B cell (primary cell): ENCODE results near the gene ZNF764. TPM values are rescaled to one million over a fixed set of nuclear protein-coding genes. Genes with fewer than 3 reads are reported as not detected.

Experiments used
- ATAC-seq: fragments of 200-7000 bp; cut with Tn5 transposase; one replicate; pipeline ENCODE4 v1.10.0; 2021; ENCODE audit warnings: low read depth, mild to moderate bottlenecking, moderate number of reproducible peaks, moderate library complexity
- CTCF ChIA-PET: fragments of 350-600 bp; sonication (Branson Sonifier 250); formaldehyde crosslinking; loops from one replicate; lab custom pipeline; 2021; ENCODE audit warnings: antibody characterized with exemption, inconsistent platforms; lab: Charles Lee
- POLR2A ChIA-PET: fragments of 350-600 bp; sonication (Branson Sonifier 250); formaldehyde crosslinking; loops from one replicate; lab custom pipeline; 2021; ENCODE audit warnings: antibody characterized with exemption; lab: Charles Lee
- DNase-seq: peaks from one replicate; pipeline ENCODE4 v3.0.0; 2013
- H2AFZ ChIP-seq: 2 replicates; pipeline ENCODE4 v1.6.1; 2012; ENCODE audit warnings: mild to moderate bottlenecking, low read depth, low read length; ENCODE audit not compliant: insufficient read depth, poor library complexity, severe bottlenecking
- H3K27ac ChIP-seq, 2 donors: 1 replicate in 1 of 2; 2 replicates in 1 of 2; pipeline ENCODE4 v1.5.1; 2012 to 2013; ENCODE audit warnings: low read length in 2 of 2, mild to moderate bottlenecking in 2 of 2, moderate library complexity in 1 of 2
- H3K27me3 ChIP-seq, 4 experiments: fragments of 200-600 bp in 1 of 4; sonication (generic) in 1 of 4; replicated peaks in 1 of 4; 1 replicate in 2 of 4; 2 replicates in 2 of 4; pipeline versions ENCODE4 v1.6.1 to v1.7.0; 2013 to 2016; ENCODE audit warnings: low read length in 3 of 4, mild to moderate bottlenecking in 2 of 4, mixed read lengths in 1 of 4, moderate library complexity in 1 of 4; ENCODE audit not compliant: insufficient read depth in 4 of 4, control insufficient read depth in 3 of 4; ENCODE audit errors: control extremely low read depth in 1 of 4
- H3K36me3 ChIP-seq, 2 experiments: replicated peaks in 1 of 2; 1 replicate in 1 of 2; 2 replicates in 1 of 2; pipeline versions ENCODE4 v1.6.1 to v1.7.1; 2013; ENCODE audit warnings: low read length in 1 of 2; ENCODE audit not compliant: insufficient read depth in 2 of 2, control insufficient read depth in 1 of 2; ENCODE audit errors: control extremely low read depth in 1 of 2, extremely low read depth in 1 of 2
- H3K4me1 ChIP-seq, 2 donors: fragments of 200-600 bp in 1 of 2; sonication (generic) in 1 of 2; 1 replicate in 1 of 2; 2 replicates in 1 of 2; pipeline versions ENCODE4 v1.5.1 to v1.6.1; 2013 to 2017; ENCODE audit warnings: low read length in 2 of 2; ENCODE audit not compliant: control insufficient read depth in 2 of 2, insufficient read depth in 2 of 2
- H3K4me2 ChIP-seq: replicated peaks from 2 replicates; pipeline ENCODE3; 2012; ENCODE audit warnings: mild to moderate bottlenecking, low read depth, low read length; ENCODE audit not compliant: poor library complexity, severe bottlenecking
- H3K4me3 ChIP-seq, 5 experiments: fragments of 200-600 bp in 1 of 5; sonication (generic) in 1 of 5; 1 replicate in 3 of 5; 2 replicates in 2 of 5; pipeline versions ENCODE4 v1.5.1 to v1.7.0; 2011 to 2016; ENCODE audit warnings: low read length in 4 of 5, mild to moderate bottlenecking in 4 of 5, low read depth in 2 of 5, control low read depth in 1 of 5, moderate library complexity in 1 of 5; ENCODE audit not compliant: insufficient read depth in 1 of 5; ENCODE audit errors: control extremely low read depth in 1 of 5, extremely low read depth in 1 of 5
- H3K79me2 ChIP-seq: fragments of 200-600 bp; sonication (generic); one replicate; pipeline ENCODE4 v1.6.0; 2016; ENCODE audit warnings: low read length; ENCODE audit not compliant: control insufficient read depth, insufficient read depth
- H3K9ac ChIP-seq: fragments of 200-600 bp; sonication (generic); 2 replicates; pipeline ENCODE4 v1.6.1; 2017; ENCODE audit warnings: mild to moderate bottlenecking, low read length, moderate library complexity
- H3K9me3 ChIP-seq, 3 donors: one replicate each; pipeline versions ENCODE4 v1.6.1 to v1.7.1; 2013; ENCODE audit warnings: low read length in 2 of 3; ENCODE audit not compliant: control insufficient read depth in 2 of 3, insufficient read depth in 1 of 3; ENCODE audit errors: control extremely low read depth in 1 of 3
- H4K20me1 ChIP-seq: 2 replicates; pipeline ENCODE4 v1.6.0; 2012; ENCODE audit warnings: mild to moderate bottlenecking, low read length; ENCODE audit not compliant: insufficient read depth, control insufficient read depth, poor library complexity, severe bottlenecking
- H3K27ac Mint-ChIP-seq: one replicate; pipeline ENCODE4 v1.8.0; 2021; ENCODE audit warnings: mixed read lengths
- H3K27me3 Mint-ChIP-seq: one replicate; pipeline ENCODE4 v1.8.0; 2021; ENCODE audit warnings: mixed read lengths
- H3K4me1 Mint-ChIP-seq: one replicate; pipeline ENCODE4 v1.8.0; 2021; ENCODE audit warnings: mixed read lengths
- H3K4me3 Mint-ChIP-seq: one replicate; pipeline ENCODE4 v1.8.0; 2021; ENCODE audit warnings: mixed read lengths
- H3K9me3 Mint-ChIP-seq: one replicate; pipeline ENCODE4 v1.8.0; 2022; ENCODE audit warnings: mixed read lengths; ENCODE audit not compliant: insufficient read depth
- EZH2 ChIP-seq: IDR thresholded peaks from 2 replicates; pipeline ENCODE4 v1.6.1; 2012; ENCODE audit warnings: borderline replicate concordance, low read depth, mild to moderate bottlenecking, moderate library complexity, low read length; ENCODE audit not compliant: insufficient read depth, poor library complexity, severe bottlenecking
- WGBS: methylation state at CpG from one replicate; pipeline ENCODE4 v1.1.5; 2013; ENCODE audit warnings: missing lambda C conversion rate; ENCODE audit not compliant: insufficient coverage; 5-methylcytosine and 5-hydroxymethylcytosine counted together
- intact Hi-C: fragments of 100-400 bp; cut with micrococcal nuclease; formaldehyde crosslinking; loops from one replicate; pipeline ENCODE4 v1.10.0; 2022
- polyA plus RNA-seq: library from polyadenylated mRNA; depleted of rRNA; stranded (reverse); fragments of >200 nt; gene quantifications from 2 replicates; pipeline ENCODE4 v1.2.3, GENCODE V29; 2012
- total RNA-seq, 2 donors: library from RNA; stranded (reverse); fragments of 120-200 nt in 1 of 2; gene quantifications; 1 replicate in 1 of 2; 2 replicates in 1 of 2; pipeline versions ENCODE4 v1.2.3 to v1.2.4, GENCODE V29; 2013 to 2022
- TF ChIP-seq, protein P1 (sequence below): fragments of 200-600 bp; IDR thresholded peaks from one replicate; pipeline ENCODE4 v1.8.0; 2022; ENCODE audit warnings: antibody characterized with exemption, mild to moderate bottlenecking

The ZNF764 gene
- total and polyA plus RNA-seq, 2 donors (not counting 1 experiment from before 2014, with no cell fraction given) = 12.6 to 20.9 TPM

DNA sequence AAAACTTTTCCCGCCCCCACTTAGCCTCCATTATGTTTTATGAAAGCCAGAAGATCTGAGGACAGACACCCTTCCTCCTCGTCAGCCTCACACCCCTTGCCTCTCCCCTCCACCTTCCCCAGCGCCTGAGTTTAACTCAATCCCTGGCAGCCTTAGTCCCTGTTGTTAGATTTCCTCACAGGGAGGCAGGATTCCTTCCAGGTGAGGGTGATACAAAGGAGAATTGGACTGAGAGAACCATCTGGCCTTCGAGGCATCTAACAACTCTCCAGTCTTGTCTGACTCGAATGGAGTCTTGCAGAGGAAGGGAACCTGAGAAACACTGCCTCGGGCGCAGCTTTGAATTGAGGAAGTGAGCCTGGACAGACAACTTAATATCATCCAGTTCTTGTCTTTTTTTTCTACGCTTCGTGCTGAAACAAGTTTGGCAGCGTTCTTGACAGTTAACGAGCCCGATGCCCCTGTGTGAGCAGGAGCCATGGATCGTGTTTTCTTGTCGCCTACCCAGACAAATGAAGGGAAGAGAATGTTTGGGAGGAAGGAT lies 30.5 kb downstream of the ZNF764 start:
- Histone ChIP-seq H3K79me2 (peaks cover 15% of the 10 kb centered on the region), H2AFZ (peak overlapping the region; percentile 95), H3K27ac (peak overlapping the region; percentile 87 to 89), H3K27me3 (no peaks in the 10 kb centered on the region), H3K4me3 (peak overlapping the region; percentile 59 to 97 (median 82)), H3K4me2 (peak overlapping the region; percentile 78), H4K20me1 (no peaks in the 10 kb centered on the region), H3K9ac (peak overlapping the region; percentile 94), H3K4me1 (peaks cover 13 to 30% of the 10 kb centered on the region in 2 donors), H3K9me3 (no peaks in the 10 kb centered on the region), H3K36me3 (peaks cover 0 to 5% of the 10 kb centered on the region in 2 experiments)
- ChIA-PET CTCF (interaction anchor here (0.6 to 1.7 kb wide), 11 partner anchors 8 to 118 kb away, joined by 3 to 8 read pairs (median 4); partner anchors contain the start of genes DCTPP1, ITGAL and ZNF764), POLR2A (interaction anchor here (0.6 to 2.4 kb wide), 17 partner anchors 8 to 462 kb away, joined by 3 to 12 read pairs (median 4); partner anchors contain the start of genes ALDOA, DCTPP1, SEPHS2 and SEPTIN1)
- intact Hi-C loops = loop anchor here (1.0 to 5.0 kb wide), 14 partner anchors 8 to 435 kb away; partner anchors contain the start of genes DCTPP1, FBRS, ITGAL and SEPHS2
- TF ChIP-seq, protein P1, sequence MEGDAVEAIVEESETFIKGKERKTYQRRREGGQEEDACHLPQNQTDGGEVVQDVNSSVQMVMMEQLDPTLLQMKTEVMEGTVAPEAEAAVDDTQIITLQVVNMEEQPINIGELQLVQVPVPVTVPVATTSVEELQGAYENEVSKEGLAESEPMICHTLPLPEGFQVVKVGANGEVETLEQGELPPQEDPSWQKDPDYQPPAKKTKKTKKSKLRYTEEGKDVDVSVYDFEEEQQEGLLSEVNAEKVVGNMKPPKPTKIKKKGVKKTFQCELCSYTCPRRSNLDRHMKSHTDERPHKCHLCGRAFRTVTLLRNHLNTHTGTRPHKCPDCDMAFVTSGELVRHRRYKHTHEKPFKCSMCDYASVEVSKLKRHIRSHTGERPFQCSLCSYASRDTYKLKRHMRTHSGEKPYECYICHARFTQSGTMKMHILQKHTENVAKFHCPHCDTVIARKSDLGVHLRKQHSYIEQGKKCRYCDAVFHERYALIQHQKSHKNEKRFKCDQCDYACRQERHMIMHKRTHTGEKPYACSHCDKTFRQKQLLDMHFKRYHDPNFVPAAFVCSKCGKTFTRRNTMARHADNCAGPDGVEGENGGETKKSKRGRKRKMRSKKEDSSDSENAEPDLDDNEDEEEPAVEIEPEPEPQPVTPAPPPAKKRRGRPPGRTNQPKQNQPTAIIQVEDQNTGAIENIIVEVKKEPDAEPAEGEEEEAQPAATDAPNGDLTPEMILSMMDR = no peak
- no peak for TF ChIP-seq EZH2
- Mint-ChIP-seq H3K27ac (peak overlapping the region; percentile 96), H3K27me3 (no peaks in the 10 kb centered on the region), H3K9me3 (no peaks in the 10 kb centered on the region), H3K4me1 (peaks cover 20% of the 10 kb centered on the region), H3K4me3 (peak overlapping the region; percentile 88)
- peak; percentile 25 for ATAC-seq
- 1% methylated on average over 12 of the region's 14 CpGs for WGBS
- peak; percentile 87 for DNase-seq
